SK-N-SH treated with all-trans-retinoic acid at 6 μM for 48 hours (cell line): ENCODE results near the gene CABP4.

Experiments used
- ATAC-seq: fragments of 200-7000 bp; cut with Tn5 transposase; 3 replicates; pipeline ENCODE4 v1.9.1; 2020; ENCODE audit warnings: mild to moderate bottlenecking, moderate library complexity
- ARNTL ChIP-seq: fragments of 450-650 bp; formaldehyde crosslinking; IDR thresholded peaks from 2 replicates; pipeline ENCODE4 v1.5.0; 2020; ENCODE audit warnings: low read depth, mild to moderate bottlenecking, moderate library complexity, borderline replicate concordance
- BACH2 ChIP-seq: fragments of 250-450 bp; sonication (Bioruptor Pico); IDR thresholded peaks from 2 replicates; pipeline ENCODE4 v1.9.0; 2021; ENCODE audit warnings: mild to moderate bottlenecking, borderline replicate concordance
- ESRRG ChIP-seq: fragments of 250-450 bp; sonication (Bioruptor Pico); IDR thresholded peaks from 2 replicates; pipeline ENCODE4 v1.6.1; 2021; ENCODE audit warnings: mild to moderate bottlenecking
- ISL1 ChIP-seq: fragments of 250-450 bp; sonication (Bioruptor Pico); IDR thresholded peaks from 2 replicates; pipeline ENCODE4 v2.1.2; 2022; ENCODE audit warnings: mild to moderate bottlenecking, moderate library complexity
- OSR1 ChIP-seq: fragments of 250-450 bp; sonication (Bioruptor Pico); IDR thresholded peaks from 2 replicates; pipeline ENCODE4 v1.8.0; 2022; ENCODE audit warnings: moderate library complexity, mild to moderate bottlenecking, inconsistent platforms
- PPARA ChIP-seq: fragments of 250-450 bp; sonication (Bioruptor Pico); IDR thresholded peaks from 2 replicates; pipeline ENCODE4 v1.5.0; 2020; ENCODE audit warnings: mild to moderate bottlenecking, borderline replicate concordance
- TOX ChIP-seq: fragments of 250-450 bp; sonication (Bioruptor Pico); IDR thresholded peaks from 2 replicates; pipeline ENCODE4 v1.8.0; 2021; ENCODE audit warnings: mild to moderate bottlenecking, moderate library complexity, borderline replicate concordance
- ZC3H10 ChIP-seq: fragments of 250-450 bp; sonication (Bioruptor Pico); IDR thresholded peaks from 2 replicates; pipeline ENCODE4 v1.5.1; 2021; ENCODE audit warnings: mild to moderate bottlenecking, moderate library complexity
- ZFP3 ChIP-seq: fragments of 250-450 bp; sonication (Bioruptor Pico); IDR thresholded peaks from 2 replicates; pipeline ENCODE4 v1.5.0; 2020; ENCODE audit warnings: mild to moderate bottlenecking, moderate library complexity
- ZFP30 ChIP-seq: fragments of 450-650 bp; formaldehyde crosslinking; IDR thresholded peaks from 2 replicates; pipeline ENCODE4 v1.5.0; 2022; ENCODE audit warnings: mild to moderate bottlenecking, moderate library complexity
- ZNF565 ChIP-seq: fragments of 450-650 bp; formaldehyde crosslinking; conservative IDR thresholded peaks from 2 replicates; pipeline ENCODE4 v1.5.0; 2020; ENCODE audit warnings: low read depth, mild to moderate bottlenecking, moderate library complexity
- ZNF70 ChIP-seq: fragments of 450-650 bp; formaldehyde crosslinking; IDR thresholded peaks from 2 replicates; pipeline ENCODE4 v1.5.0; 2020; ENCODE audit warnings: mild to moderate bottlenecking, moderate library complexity
- TF ChIP-seq, protein P1 (sequence below): fragments of 250-450 bp; sonication (Bioruptor Pico); IDR thresholded peaks from 2 replicates; pipeline ENCODE4 v1.5.1; 2021; ENCODE audit warnings: mild to moderate bottlenecking, moderate library complexity
- TF ChIP-seq, protein P2 (sequence below): fragments of 250-450 bp; sonication (Bioruptor Pico); IDR thresholded peaks from 2 replicates; pipeline ENCODE4 v1.8.0; 2020; ENCODE audit warnings: mild to moderate bottlenecking, moderate library complexity, borderline replicate concordance
- TF ChIP-seq, protein P3 (sequence below): fragments of 250-450 bp; sonication (Bioruptor Pico); IDR thresholded peaks from 2 replicates; pipeline ENCODE4 v1.5.0; 2020; ENCODE audit warnings: mild to moderate bottlenecking, moderate library complexity
- TF ChIP-seq, protein P4 (sequence below): fragments of 250-450 bp; sonication (Bioruptor Pico); IDR thresholded peaks from 2 replicates; pipeline ENCODE4 v1.5.1; 2020; ENCODE audit warnings: low read depth, mild to moderate bottlenecking, moderate library complexity

CABP4 gene

DNA sequence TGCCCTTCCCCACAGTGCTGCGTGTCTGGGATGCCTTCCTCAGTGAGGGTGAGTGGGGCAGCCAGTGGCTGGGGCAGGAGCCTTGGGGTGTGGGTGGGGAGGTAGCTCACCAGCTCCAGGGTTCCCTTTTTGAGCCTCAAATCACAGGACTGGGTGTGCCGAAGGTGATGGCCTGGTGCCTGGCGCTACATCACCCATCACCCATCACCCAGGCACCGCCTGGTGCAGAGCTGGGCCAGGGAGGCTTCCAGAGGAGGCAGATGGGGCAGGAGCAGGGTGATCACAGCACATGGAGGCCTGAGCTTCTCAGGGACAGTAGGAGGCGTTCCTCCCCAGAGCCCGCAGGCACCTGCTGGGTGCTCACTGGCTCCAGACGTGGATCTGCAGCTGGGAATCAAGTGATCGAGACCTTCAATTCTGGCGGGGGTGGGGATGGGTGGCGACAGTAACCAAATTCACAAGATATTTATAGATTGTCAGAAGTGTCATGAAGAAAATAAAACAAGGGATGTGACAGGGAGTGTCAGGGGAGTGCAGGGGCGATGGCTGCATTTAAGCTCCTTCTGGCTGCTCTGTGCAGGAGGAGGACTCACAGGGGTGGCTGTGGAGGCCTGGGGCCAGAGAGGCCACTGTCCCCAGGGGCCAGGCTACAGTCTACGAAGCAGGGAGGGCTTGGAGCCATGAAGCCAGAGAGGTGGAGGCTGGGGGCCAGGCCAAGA is 48.0 kb upstream of the CABP4 start:
- ATAC-seq = peak; percentile 19; the same call in 2 of the 3 replicates
- TF ChIP-seq, protein P1, sequence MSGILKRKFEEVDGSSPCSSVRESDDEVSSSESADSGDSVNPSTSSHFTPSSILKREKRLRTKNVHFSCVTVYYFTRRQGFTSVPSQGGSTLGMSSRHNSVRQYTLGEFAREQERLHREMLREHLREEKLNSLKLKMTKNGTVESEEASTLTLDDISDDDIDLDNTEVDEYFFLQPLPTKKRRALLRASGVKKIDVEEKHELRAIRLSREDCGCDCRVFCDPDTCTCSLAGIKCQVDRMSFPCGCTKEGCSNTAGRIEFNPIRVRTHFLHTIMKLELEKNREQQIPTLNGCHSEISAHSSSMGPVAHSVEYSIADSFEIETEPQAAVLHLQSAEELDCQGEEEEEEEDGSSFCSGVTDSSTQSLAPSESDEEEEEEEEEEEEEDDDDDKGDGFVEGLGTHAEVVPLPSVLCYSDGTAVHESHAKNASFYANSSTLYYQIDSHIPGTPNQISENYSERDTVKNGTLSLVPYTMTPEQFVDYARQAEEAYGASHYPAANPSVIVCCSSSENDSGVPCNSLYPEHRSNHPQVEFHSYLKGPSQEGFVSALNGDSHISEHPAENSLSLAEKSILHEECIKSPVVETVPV (CRISPR knock-in tag) = no peak
- no peak for TF ChIP-seq ARNTL (CRISPR knock-in tag)
- TF ChIP-seq ISL1 (CRISPR knock-in tag) = no peak
- TF ChIP-seq ZNF70 (CRISPR knock-in tag) = no peak
- TF ChIP-seq ESRRG (CRISPR knock-in tag) = no peak
- no peak for TF ChIP-seq ZFP30 (CRISPR knock-in tag)
- TF ChIP-seq OSR1 (CRISPR knock-in tag) = no peak
- TF ChIP-seq, protein P2, sequence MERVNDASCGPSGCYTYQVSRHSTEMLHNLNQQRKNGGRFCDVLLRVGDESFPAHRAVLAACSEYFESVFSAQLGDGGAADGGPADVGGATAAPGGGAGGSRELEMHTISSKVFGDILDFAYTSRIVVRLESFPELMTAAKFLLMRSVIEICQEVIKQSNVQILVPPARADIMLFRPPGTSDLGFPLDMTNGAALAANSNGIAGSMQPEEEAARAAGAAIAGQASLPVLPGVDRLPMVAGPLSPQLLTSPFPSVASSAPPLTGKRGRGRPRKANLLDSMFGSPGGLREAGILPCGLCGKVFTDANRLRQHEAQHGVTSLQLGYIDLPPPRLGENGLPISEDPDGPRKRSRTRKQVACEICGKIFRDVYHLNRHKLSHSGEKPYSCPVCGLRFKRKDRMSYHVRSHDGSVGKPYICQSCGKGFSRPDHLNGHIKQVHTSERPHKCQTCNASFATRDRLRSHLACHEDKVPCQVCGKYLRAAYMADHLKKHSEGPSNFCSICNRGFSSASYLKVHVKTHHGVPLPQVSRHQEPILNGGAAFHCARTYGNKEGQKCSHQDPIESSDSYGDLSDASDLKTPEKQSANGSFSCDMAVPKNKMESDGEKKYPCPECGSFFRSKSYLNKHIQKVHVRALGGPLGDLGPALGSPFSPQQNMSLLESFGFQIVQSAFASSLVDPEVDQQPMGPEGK = no peak
- TF ChIP-seq, protein P3, sequence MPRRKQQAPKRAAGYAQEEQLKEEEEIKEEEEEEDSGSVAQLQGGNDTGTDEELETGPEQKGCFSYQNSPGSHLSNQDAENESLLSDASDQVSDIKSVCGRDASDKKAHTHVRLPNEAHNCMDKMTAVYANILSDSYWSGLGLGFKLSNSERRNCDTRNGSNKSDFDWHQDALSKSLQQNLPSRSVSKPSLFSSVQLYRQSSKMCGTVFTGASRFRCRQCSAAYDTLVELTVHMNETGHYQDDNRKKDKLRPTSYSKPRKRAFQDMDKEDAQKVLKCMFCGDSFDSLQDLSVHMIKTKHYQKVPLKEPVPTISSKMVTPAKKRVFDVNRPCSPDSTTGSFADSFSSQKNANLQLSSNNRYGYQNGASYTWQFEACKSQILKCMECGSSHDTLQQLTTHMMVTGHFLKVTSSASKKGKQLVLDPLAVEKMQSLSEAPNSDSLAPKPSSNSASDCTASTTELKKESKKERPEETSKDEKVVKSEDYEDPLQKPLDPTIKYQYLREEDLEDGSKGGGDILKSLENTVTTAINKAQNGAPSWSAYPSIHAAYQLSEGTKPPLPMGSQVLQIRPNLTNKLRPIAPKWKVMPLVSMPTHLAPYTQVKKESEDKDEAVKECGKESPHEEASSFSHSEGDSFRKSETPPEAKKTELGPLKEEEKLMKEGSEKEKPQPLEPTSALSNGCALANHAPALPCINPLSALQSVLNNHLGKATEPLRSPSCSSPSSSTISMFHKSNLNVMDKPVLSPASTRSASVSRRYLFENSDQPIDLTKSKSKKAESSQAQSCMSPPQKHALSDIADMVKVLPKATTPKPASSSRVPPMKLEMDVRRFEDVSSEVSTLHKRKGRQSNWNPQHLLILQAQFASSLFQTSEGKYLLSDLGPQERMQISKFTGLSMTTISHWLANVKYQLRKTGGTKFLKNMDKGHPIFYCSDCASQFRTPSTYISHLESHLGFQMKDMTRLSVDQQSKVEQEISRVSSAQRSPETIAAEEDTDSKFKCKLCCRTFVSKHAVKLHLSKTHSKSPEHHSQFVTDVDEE (CRISPR knock-in tag) = no peak
- no peak for TF ChIP-seq BACH2 (CRISPR knock-in tag)
- TF ChIP-seq, all 23 proteins: peak for 0

DNA sequence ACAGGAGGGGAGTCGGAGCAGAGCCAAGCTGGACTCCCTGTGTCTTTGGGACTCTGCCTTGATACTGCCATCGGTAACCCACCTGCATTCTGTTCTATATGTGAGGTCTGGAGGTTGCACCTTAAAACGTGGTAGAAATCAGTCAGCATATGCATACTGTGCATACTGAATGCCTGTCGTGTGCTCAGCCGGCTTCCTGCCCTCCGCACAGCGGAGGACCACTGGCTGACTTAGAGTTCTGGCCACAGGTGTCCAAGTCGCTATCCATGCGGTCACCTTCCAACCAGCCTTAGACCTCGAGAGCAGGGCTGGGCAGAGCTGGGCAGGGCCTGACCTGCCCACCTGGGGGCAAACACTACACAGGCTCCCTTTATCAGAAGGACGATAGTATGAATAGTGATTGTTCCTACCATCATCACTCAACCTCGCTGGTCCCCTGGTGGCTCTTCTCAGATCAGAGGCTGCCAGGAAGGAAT is 47.4 kb upstream of the CABP4 start:
- TF ChIP-seq ZC3H10 = no peak
- TF ChIP-seq ARNTL (CRISPR knock-in tag) = no peak
- no peak for TF ChIP-seq PPARA (CRISPR knock-in tag)
- TF ChIP-seq TOX (CRISPR knock-in tag) = no peak
- TF ChIP-seq, protein P3 (CRISPR knock-in tag) = no peak
- no peak for TF ChIP-seq ZFP3
- TF ChIP-seq, protein P4, sequence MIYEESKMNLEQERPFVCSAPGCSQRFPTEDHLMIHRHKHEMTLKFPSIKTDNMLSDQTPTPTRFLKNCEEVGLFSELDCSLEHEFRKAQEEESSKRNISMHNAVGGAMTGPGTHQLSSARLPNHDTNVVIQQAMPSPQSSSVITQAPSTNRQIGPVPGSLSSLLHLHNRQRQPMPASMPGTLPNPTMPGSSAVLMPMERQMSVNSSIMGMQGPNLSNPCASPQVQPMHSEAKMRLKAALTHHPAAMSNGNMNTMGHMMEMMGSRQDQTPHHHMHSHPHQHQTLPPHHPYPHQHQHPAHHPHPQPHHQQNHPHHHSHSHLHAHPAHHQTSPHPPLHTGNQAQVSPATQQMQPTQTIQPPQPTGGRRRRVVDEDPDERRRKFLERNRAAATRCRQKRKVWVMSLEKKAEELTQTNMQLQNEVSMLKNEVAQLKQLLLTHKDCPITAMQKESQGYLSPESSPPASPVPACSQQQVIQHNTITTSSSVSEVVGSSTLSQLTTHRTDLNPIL (CRISPR knock-in tag) = no peak
- ATAC-seq = no peak

DNA sequence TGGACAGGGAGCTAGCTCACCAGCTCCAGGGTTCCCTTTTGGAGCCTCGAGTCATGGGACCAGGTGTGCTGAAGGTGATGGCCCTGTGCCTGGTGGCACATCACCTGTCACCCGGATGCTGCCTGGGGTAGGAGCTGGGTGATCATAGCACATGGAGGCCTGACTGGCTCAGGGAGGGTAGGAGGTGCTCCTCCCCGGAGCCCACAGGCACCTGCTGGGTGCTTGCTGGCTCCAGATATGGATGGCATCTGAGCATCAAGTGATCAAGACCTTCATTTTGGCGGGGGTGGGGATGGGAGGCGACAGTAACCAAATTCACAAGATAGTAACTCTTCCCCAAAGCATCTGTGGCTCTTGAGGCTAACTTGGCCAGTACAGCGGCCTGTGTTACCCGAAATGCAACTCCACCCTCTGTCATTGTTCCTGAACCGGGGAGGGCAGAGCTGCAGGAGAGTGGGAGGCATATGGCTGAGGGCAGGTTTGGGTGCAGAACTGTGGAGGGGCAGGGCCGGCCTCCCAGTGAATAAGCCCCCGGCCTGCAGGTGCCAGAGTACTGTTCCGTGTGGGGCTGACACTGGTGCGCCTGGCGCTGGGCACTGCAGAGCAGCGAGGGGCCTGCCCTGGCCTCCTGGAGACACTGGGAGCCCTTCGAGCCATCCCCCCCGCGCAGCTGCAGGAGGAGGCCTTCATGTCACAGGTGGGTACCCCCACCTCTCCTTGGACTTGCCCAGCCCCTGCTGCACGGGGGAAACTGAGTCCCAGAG is 46.5 kb upstream of the CABP4 start:
- ATAC-seq = no peak
- TF ChIP-seq ESRRG (CRISPR knock-in tag) (no peak), ZNF565 (CRISPR knock-in tag) (no peak), BACH2 (CRISPR knock-in tag) (no peak), ZNF70 (CRISPR knock-in tag) (no peak), ZFP30 (CRISPR knock-in tag) (no peak)
- TF ChIP-seq, protein P3 (CRISPR knock-in tag) = no peak
- TF ChIP-seq, protein P4 (CRISPR knock-in tag) = no peak
